Measurements from ENCODE around the gene MS4A6A.
"Not testable (repeated sequence)": the region's sequence is repeated elsewhere in the genome, so short reads cannot be mapped to it uniquely, and the experiment has no call there.

The MS4A6A gene

DNA sequence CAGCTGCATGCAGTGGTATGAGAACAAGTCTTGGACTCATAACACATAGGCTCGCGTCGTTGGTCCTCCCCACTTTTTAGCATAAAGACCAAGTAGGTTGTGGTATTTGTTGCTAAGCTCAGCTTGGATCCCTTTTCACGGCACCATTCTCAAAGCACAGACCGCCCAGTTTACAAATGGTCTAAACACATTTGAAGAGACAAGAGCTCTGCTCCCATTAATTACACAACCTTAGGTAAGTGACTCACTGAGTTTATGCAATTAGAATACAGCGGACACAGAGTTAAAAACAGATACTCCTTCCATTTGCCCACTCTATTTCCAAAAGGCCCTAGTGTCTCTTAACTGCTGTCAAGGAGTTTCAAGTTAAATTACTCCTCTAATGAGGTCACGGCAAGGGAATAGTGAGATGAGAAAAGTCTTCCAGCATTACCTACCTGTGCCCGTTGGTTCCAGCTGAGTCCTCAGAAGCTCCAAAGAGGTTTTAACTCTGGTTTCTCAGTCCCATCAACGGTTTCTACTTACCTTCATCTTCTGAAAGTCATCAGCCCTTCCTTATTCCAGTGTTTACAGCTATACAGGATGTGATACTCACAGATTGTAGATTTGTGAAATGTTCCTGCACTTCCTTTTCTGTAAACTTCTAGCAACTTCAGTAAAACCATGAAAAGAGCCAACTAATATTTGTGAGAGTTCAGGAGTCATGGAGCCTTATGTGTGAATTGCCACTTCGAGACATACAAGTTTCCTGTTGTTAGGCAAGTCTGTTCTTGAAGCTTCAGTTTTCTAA is at the start of gene MS4A6A:
Gene MS4A6A, minus strand, starts transcription at position 543 of the 790 bp plus-strand sequence. CDS start 1,356 bp downstream, outside the sequence.
- no peak for DNase-seq (ENCODE audit: low spot score)

GRCh38 chr11:60230681-60231080 is 47.8 kb upstream of the MS4A6A start:
- DNase-seq (ENCODE audit: low spot score): no peak

- no peak for DNase-seq (ENCODE audit: low spot score)
Observed at GRCh38 chr11:60222141-60222540, 39.3 kb upstream of the MS4A6A start.

DNA sequence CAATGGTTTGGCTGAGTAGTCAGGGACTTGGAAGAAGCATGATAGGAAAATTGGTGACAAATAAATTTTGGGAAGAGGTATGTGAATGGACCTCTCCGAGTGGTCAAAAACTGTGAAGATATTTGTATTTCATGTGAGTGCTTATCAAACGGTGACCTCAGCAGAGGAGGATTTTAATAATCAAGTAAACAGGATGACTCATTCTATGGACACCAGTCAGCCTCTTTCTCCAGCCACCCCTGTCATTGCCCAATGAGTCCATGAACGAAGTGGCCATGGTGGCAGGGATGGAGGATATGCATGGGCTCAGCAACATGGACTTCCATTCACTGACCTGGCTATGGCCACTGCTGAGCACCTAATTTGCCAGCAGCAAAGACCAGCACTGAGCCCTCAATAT is 38.8 kb upstream of the MS4A6A start:
- no peak for DNase-seq (ENCODE audit: low spot score)

DNA sequence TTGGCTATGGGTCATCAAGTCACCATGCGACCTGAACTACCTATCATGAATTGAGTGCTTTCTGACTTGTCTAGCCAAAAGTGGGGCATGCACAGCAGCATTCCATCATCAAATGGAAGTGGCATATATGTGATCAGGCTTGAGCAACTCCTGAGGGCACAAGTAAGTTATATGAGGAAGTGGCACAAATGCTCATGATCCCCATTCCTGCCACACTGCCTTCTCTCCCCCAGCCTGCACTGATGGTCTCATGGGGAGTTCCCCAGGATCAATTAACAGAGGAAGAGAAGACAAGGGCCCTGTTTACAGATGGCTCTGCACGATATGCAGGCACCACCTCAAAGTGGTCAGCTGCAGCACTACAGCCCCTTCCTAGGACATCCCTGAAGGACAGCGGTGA is 38.3 kb upstream of the MS4A6A start:
- no peak for DNase-seq (ENCODE audit: low spot score)

DNA sequence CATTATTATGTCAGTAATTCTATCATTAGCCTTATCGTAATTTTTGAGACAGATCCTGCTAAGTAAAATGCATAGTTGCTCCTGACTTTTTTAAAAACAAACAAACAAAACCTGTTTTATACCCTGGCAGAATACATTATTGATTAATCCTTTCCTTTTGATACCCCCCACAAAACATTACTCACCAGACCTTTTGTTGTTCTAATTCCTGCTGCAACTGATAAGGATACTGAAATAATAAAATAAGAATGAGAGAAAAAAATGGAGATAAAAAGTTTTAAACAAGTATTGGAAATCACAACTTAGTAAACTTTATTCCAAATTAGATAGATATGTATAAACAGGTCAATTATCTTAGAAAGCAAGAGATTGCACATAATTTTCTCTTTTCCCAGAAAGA is 31.5 kb upstream of the MS4A6A start:
- DNase-seq (ENCODE audit: low spot score): no peak

DNA sequence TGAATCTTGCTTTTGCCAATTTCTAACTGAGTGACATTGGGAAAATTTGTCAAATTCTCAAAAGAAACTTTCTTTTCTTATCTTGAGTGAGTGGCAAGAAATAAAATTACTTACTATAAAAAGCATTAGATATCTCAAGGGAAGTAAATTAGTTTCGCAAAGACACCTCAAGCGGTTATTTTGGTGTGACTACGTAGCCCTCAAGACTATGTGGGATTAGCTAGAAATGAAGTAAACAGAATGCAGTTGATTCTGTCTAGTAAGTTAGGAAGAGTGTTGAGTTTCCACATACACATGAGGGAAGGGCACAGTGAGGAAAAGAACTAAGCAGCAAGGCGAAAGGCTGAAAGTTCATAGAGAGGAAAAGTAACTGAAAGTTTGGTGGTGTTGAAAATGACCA is 28.3 kb upstream of the MS4A6A start:
- no peak for DNase-seq (ENCODE audit: low spot score)

- no peak for DNase-seq (ENCODE audit: low spot score)
Observed at GRCh38 chr11:60209977-60210376, 27.1 kb upstream of the MS4A6A start.

- DNase-seq (ENCODE audit: low spot score): no peak
Observed at GRCh38 chr11:60208951-60209350, 26.1 kb upstream of the MS4A6A start.

DNA sequence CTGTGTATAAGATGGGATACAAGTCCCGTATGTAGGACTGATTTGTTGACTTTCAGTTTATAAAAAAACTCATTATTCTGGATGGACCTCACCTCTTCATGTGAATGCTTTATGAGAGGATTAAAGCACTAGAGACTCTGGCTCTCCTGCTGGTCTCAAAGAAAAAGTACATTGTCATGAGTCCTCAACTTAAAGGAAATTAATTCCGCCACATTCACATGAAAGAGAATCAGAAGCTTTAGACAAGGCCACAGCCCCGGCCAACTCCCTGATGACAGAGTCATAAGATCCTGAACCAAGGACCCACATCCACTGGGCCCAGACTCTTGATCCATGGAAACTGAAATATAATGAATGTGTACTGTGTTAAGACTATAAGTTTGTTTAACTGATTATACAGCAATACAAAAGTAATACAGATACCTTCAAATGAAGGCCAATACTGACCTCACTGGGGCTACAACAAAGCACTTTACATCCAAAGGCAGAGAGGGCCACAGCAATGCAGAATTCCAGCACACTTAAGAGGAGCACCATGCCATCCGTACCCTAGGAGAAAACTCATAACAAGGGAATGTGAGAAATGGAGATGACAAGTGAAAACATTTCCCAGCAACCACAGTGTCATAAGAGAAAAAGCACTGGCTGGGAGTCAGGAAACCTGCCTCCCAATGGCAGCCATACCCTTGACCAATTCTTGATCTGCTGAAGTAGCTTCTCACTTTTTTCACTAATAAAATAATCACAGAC is 25.4 kb upstream of the MS4A6A start:
- no peak for DNase-seq (ENCODE audit: low spot score)

GRCh38 chr11:60206616-60207015 is 23.7 kb upstream of the MS4A6A start:
- DNase-seq (ENCODE audit: low spot score): no peak

GRCh38 chr11:60204922-60205321 is 22.0 kb upstream of the MS4A6A start:
- DNase-seq (ENCODE audit: low spot score): no peak

GRCh38 chr11:60201334-60201733 is 18.5 kb upstream of the MS4A6A start:
- DNase-seq (ENCODE audit: low spot score): not testable (repeated sequence)

DNA sequence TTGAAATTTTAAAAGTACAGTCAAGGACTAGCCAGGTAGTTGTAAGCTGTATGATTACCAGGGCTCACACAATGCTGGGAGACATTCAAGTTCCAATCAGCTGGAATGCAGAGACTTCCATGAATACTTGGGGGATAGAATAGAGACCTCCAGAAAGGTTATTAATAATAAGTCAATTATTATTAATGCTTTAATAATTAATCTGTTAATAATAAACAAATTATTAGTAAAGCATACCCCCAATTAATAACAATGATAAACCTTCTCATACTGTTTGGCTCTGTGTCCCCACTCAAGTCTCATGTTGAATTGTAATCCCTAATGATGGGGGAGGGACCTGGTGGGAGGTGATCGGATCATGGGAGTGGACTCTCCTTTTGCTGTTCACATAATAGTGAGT is 14.6 kb upstream of the MS4A6A start:
- DNase-seq (ENCODE audit: low spot score): no peak

DNA sequence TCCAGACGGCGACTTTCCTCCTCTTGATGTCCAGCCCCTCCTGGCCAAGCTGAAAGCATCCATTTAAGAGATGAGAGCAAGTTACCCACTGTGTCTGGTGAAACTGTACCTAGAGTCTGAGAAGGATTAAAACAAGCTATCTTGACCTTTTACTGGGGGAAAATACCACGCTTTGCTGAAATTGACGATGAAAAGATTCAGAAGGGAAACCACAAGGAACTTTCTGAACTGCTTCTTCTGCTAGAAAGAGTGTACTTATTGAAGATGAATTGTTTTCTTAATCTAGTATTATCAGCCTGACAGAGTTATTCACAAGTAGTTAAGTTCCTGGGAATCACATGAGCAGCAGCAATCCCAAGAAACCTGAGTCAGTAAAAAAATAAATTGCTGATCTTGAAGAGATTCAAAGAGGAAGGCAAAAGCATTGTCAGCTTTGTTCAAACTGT is 13.1 kb upstream of the MS4A6A start:
- no peak for DNase-seq (ENCODE audit: low spot score)

- DNase-seq (ENCODE audit: low spot score): no peak
Observed at GRCh38 chr11:60194511-60194910, 11.6 kb upstream of the MS4A6A start.

DNA sequence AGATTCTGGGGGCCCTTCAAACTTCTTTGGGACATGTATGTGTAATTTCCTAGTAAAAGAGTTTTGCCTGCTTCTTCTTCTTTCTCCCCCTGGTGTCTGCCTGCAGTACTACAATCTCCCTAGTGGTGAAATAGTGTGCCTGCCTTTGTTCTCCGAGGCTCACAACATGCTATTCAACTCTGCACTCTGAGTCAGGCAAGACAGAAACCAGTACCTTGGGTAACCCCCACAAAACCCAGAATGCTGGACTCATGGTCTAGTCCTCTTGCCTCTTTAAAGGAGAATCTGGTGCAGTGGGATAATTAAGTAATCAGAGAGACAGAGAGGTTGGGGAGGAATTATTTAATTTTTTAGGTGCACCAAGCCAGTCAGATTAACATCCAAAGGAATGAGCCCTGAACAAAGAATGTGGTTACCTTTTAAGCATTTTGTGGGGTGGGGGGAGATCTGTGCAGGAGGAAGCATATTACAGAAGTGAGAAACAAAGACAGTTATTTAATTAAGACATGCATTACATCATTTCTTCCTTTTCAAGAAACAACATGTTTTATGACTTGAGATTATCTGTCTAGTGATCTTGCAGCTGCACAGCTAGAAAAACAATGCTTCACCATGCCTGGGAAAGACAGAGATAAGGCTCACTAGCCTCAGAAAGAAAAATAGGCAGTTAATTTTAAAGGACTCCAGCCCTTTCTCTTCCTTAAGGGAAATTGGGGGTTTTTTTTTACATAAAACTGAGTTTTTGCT is 11.0 kb upstream of the MS4A6A start:
- DNase-seq (ENCODE audit: low spot score): peak; percentile 27

GRCh38 chr11:60192564-60192963 is 9.7 kb upstream of the MS4A6A start:
- not testable (repeated sequence) for DNase-seq (ENCODE audit: low spot score)

DNA sequence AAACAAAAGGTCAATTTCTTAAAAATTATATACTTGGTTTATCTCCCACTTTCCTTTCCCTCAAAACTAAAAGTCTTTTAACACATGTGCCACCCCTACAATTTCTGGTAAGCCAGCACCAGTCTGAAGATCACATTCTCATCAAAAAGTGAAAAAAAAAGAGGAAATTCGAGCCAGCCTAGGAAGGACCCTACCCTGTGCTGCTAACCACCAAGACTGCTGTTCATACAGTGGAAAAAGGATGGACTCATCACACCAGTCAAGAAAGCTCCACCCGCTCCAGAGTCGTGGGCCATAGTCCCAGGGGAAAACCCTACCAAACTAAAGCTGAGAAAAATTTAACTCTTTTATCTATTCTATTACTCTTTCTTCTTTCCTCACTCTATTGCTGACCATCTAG is 5.6 kb upstream of the MS4A6A start:
- DNase-seq (ENCODE audit: low spot score): not testable (repeated sequence)

DNA sequence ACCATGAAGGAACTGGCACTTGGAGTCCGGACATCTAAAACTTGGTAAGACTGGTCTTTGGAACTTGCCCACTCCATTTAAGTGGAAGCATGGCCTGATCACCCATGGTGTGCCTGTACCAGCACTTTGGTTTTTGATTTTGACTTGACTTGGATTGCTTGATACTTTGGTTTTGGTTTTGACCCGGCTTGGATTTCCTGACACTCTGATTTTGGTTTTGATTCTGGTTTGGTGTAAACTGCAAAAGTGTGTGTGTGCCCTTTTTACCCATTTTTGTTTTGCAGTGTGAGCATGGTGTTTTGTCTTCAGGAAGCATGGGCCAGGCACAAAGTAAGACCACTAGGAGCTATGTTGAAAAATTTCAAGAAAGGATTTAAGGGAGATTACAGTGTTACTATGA is 3.2 kb upstream of the MS4A6A start:
- not testable (repeated sequence) for DNase-seq (ENCODE audit: low spot score)

DNA sequence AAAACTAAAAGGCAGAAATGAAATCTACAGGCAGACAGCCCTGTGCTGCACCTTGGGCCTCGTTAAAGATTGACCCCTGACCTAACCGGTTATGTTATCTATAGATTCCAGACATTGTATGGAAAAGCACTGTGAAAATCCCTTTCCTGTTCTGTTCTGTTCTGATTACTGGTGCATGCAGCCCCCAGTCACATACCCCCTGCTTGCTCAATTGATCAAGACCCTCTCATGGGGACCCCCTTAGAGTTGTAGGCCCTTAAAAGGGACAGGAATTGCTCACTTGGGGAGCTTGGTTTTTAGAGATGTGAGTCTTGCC is 2.6 kb upstream of the MS4A6A start:
- not testable (repeated sequence) for DNase-seq (ENCODE audit: low spot score)

DNA sequence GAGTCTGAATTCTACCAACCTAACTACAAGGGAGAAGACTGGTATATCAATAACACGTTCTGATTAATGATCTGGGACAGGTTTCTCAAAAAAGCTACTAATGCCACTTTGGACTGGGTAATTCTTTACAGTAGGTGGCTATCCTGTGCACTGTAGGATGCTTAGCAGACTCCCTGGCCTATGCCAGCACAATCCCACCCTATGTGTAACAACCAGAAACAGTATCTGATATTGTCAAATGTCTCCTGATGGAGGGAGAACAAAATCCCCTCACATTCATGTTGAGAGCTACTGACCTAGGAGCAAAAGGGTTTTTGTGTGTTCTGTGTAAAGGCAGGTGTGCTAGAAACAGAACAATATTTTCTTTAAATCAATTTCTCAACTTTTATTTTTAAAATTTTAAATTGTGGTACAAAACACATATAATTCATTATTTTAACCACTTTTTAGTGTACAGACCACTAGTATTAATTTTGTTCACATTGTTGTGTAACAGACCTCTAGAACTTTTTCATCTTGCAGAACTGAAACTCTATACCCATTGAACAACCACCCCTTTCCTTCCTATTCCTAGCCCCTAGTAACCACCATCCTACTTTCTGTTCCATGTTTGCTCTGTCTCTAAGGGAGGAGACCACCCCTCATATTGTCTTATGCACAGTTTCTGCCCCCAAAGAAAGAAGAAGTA is 2.1 kb upstream of the MS4A6A start:
- no peak for DNase-seq (ENCODE audit: low spot score)
